HepG2 (cell line): ENCODE results near the gene TRIO.

Experiments
- GATAD1 ChIP-seq: IDR thresholded peaks from 2 replicates; pipeline ENCODE4 v1.6.1; 2016; ENCODE audit warnings: missing genetic modification reagents, missing compliant biosample characterization
- STAT5B ChIP-seq: sonication (generic); formaldehyde crosslinking; IDR thresholded peaks from 2 replicates; pipeline ENCODE4 v1.4.0; 2020; ENCODE audit warnings: missing genetic modification reagents

DNA sequence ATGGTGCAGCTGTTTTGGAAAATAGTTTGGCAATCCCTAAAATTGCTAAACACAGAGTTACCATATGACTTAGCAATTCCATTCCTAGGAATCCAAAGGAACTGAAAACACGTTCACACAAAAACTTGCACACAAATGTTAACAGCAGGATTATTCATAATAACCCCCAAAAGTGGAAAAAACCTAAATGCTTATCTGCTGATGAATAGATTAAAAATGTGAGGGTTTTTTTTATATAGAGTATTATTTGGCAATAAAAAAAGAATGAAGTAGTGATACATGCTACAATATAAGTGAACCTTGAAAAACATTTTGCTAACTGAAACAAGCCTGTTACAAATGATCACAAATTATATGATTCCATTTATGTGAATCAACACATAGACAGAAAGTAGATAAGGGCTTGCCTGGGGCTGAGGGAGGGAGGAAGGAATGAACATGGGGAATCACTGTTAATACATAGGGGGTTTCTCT is 45.1 kb upstream of the TRIO start:
- TF ChIP-seq GATAD1 (CRISPR knock-in tag) (no peak), STAT5B (CRISPR knock-in tag) (no peak)
